CD4-positive, alpha-beta T cell treated with Interleukin-12 subunit alpha and Interleukin-12 subunit beta, for 1 hour (primary cell): ENCODE results near the gene PPP1R16B.
"Not testable (repeated sequence)": the region's sequence is repeated elsewhere in the genome, so short reads cannot be mapped to it uniquely, and the experiment has no call there.

ENCODE experiments used
- DNase-seq: peaks from one replicate; pipeline ENCODE4 v3.0.0-alpha.2; 2020

PPP1R16B gene

GRCh38 chr20:38794057-38794456, 11.4 kb upstream of the PPP1R16B start:
- DNase-seq: not testable (repeated sequence)

- no peak for DNase-seq
Observed at GRCh38 chr20:38798266-38798665, 7.2 kb upstream of the PPP1R16B start.

GRCh38 chr20:38799203-38799602, 6.3 kb upstream of the PPP1R16B start:
- DNase-seq: no peak

GRCh38 chr20:38800882-38801281, 4.6 kb upstream of the PPP1R16B start:
- no peak for DNase-seq

- no peak for DNase-seq
Observed at GRCh38 chr20:38804221-38804620, 1.3 kb upstream of the PPP1R16B start.

GRCh38 chr20:38804682-38805501, 605 bp upstream of the PPP1R16B start:
- peak; percentile 89 for DNase-seq

GRCh38 chr20:38805958-38806854, 709 bp downstream of the PPP1R16B start:
- DNase-seq: peak; percentile 50

- peak; percentile 62 for DNase-seq
Observed at GRCh38 chr20:38806855-38807655, 1.6 kb downstream of the PPP1R16B start.

GRCh38 chr20:38809942-38810341, 4.4 kb downstream of the PPP1R16B start:
- DNase-seq: no peak

GRCh38 chr20:38810926-38811630, 5.6 kb downstream of the PPP1R16B start:
- no peak for DNase-seq

- DNase-seq: no peak
Observed at GRCh38 chr20:38811769-38812168, 6.3 kb downstream of the PPP1R16B start.

GRCh38 chr20:38812182-38812581, 6.7 kb downstream of the PPP1R16B start:
- DNase-seq: no peak

- no peak for DNase-seq
Observed at GRCh38 chr20:38812709-38813573, 7.4 kb downstream of the PPP1R16B start.

GRCh38 chr20:38813574-38813962, 8.1 kb downstream of the PPP1R16B start:
- not testable (repeated sequence) for DNase-seq

GRCh38 chr20:38815446-38815845, 9.9 kb downstream of the PPP1R16B start:
- no peak for DNase-seq

- DNase-seq: no peak
Observed at GRCh38 chr20:38818113-38819065, 12.9 kb downstream of the PPP1R16B start.

GRCh38 chr20:38825571-38825900, 20.0 kb downstream of the PPP1R16B start:
- DNase-seq: no peak

GRCh38 chr20:38825901-38826625, 20.6 kb downstream of the PPP1R16B start:
- DNase-seq: no peak

- no peak for DNase-seq
Observed at GRCh38 chr20:38827770-38828281, 22.3 kb downstream of the PPP1R16B start.
